ENCODE measurements around the gene WNT4.

WNT4 gene
- 0 reads per million in 4 donors for total RNA-seq

DNA sequence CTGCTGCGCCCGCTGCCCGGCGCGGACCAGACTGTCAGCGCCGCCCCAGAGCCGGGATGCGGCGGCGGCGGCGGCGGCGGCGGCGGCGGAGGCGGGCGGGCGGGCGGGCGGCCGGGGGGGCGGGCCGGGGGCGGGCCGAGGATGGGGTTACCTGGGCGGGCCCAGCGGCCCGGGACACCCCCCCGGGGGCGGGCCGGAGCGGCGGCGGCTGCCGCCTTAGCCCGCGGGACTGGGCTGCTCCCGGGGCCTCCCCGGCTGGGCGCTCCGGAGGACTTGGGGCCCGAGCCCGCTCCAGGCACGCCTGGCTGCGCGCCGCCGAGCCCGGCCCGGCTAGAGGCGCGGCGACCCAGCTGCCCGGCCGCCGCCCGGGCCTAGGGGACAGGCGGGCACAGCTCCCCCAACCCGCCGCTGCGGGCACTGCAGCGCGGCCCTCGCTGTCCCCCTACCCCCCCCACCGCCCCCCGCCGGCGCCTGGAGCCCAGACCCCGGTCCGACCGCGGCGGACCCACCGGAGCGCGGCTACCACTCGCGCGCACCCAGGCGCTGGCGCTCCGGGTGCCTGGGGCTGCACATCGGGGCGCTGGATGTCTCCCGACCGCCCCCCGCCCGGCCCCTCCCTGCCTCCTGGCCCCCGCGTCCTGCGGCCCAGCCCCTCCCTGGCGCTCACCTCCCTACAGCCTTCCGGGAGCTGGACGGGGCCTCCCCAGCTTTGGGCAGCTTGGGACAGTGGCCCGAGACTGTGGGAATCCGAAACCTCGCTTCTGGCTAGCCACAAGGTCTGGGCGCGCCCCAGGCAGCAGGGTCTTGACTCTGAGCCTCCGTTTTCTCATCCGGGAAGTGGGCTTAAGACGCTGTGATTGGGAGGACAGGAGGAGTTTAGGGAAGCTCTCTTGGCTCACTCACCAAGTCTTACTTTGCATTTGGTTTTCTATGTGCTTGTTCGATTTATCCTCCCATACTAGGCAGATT lies at the start of gene WNT4:
WNT4 (minus strand) TSS at position 33 of the 969 bp plus-strand sequence. CDS start 175 bp downstream, outside the sequence.
- peak in 1 of 5 donors; percentile 34 for DNase-seq

- no peak for DNase-seq
Measured at GRCh38 chr1:22190731-22191130, 47.8 kb upstream of the WNT4 start.

DNA sequence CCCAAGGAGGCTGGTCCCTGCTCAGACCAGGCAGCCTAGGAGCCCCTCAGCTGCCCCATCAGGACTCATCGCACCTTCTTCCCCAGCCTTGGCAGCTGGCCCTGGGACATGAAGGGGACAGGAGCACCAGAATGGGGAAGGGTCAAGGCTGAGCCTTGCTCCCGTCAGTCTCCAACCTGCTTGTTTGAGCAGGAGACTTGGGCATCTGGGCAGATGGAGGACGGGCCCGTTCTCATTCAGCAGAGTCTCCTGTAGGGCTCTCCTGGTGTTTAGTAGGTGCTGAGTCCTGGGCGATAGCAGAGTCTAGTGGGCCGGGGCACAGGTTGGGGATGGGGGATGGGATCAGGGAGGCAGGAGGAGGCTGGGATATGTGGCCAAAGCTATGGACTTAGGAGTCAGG lies 47.4 kb upstream of the WNT4 start:
- DNase-seq: no peak

DNA sequence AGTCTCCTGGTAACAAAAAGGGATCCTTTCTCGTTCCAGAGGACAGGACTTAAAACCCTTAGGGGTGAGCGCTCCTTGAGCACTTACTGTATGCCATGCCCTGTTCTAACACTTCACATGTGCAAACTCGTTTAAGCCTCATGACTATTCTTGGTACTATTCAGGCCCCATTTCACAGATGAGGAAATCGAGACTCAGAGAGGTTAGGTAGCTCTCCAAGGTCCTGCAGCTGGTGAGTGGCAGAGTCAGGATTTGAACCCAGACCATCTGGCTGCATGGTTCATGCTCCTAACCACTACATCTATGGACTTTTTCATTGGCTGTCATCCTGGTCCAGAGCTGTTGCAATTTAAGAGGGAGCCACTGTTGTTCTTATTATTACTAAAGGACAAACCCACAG lies 46.7 kb upstream of the WNT4 start:
- no peak for DNase-seq

DNA sequence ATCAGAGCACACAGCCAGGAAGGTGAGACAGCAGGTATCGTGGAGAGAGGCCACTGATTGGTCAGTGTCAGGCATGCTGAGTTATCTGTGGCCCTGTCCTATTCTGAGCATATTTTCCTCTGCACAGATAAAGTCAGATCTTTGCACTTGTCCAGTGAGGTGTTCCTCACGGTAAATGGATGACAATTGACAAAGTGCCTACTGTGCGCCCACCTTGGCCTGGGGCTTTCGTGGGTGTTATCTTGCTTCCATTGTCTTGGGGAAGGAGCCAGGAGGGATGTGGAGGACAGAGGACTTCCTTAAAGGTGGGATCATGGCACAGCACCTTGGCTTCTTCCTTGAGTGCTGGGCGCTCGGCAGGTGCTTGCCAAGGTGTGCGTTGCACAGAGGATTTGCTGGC lies 46.0 kb upstream of the WNT4 start:
- no peak for DNase-seq

DNA sequence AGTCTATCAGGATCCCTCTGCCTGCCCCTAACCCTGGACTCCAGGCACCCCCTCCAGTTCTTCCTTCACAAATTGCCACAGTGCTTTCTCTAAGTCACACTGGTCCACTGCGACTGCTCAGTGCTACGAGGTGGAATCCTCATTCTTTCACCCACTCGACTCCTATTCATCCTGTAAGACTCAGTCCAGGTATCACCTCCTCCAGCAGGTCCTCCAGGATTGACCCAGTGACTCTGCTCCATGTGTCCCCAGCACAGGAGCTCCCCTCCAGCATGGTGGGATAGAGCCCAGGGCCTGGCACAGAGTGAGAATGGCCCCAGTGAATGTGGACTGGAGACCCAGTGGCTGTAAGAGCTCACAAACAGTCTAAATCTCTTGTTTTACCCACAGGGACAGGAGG lies 45.5 kb upstream of the WNT4 start:
- DNase-seq: no peak

DNA sequence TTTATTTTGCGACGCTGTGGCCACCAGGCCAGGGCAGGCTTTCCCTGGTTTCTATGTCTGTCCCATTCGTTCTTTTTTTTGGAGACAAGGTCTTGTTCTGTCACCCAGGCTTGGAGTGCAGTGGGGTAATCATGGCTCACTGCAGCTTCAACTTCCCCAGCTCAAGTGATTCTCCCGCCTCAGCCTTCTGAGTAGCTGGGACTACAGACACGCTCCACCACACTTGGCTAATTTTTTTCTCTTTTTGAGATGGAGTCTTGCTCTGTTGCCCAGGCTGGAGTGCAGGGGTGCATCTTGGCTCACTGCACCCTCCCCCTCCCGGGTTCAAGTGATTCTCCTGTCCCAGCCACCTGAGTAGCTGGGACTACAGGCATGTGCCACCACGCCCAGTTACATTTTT lies 43.4 kb upstream of the WNT4 start:
- no peak for DNase-seq

DNA sequence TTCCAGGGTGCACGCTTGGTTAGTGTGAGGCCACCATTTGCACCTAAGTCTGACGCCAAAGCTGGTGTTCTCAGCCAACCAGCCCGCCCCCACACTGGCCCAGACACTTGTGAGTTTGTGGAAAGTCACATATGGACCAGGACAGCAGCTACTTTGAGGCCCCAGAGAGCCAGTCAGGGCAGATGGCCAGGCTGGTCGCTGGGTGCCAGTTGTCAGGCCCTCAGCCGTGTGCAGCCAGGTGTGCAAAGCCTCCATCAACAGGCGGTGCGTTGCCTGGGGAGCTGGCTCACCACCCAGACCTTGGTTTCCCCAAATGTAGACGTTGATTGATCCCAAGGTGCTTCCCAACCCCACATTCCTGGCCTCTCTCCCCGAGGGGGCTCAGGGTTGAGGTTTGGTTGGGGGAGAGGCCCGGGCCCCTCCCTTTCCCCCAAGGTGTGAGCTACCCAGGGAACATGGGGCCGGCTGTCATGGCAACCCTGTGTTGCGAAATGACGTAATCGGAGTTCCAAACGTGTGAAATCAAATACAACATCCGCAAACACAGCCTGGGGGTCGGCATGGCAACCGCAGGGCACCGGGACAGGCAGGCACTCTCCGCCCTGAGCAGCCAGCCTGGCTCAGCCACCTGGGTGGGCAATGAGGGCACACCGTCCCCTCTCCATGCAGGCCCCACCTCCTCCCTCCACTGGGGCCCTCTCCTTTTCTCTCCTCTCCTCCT lies 42.2 kb upstream of the WNT4 start:
- no peak for DNase-seq

GRCh38 chr1:22184454-22184853 lies 41.6 kb upstream of the WNT4 start:
- no peak for DNase-seq

GRCh38 chr1:22182715-22183114 lies 39.8 kb upstream of the WNT4 start:
- DNase-seq: no peak

DNA sequence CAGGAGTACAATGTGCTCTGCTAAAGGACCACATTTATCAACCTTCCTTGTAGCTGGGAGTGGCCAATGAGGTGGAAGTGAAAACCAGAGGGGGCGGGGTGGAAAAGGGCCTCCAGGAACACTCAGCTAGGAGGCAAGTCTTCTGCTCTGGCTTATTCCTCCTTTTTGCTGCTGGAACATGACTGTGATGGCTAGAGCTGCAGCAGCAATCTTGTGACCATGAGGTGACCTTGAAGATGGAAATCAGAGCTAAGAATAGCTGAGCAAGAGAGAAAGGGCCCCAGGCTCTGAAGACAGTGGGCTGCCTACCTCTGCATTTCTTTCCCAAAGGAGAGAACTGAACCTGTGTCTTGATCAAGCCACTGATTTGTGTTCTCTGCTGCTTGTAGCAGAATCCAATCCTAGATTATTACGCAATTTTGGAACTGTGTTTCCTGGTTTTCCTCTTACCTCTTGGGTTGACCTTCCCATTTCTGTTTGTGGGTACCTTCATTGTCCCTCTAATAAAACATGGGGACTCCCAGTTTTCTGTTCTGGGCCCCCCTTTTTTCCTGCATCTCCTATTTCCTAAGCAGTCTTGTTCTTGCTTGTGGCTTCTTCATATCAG lies 36.4 kb upstream of the WNT4 start:
- DNase-seq: no peak

DNA sequence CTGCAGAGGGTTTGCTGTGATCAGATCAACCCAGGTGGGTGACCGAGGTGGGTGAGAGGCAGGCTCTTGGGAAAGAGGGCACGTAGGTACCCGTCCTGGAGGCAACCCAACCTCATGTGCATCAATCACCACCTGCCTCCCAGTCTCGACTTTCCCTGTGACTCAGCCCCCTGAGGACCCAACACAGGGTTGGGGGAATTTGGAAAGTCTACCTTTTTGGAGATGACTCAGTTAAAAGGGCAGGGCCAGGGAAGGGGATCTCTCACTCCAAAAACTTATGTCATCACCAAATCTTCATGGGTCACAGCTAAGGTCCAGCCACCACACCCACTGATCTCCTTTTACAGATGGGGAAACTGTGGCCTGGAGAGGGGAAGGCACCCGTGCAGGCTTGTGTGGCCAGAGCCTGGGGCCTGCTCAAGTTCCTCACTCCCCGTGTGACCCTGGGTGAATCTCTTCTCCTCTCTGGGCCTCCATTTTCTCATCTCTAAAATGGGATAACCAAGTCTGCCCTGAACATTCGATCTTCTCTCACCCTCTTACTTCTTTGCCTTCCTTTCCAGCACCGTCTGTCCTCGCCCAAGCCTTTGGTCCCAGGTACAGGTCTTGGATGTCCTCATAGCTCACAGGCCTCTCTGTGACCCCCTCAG lies 34.6 kb upstream of the WNT4 start:
- no peak for DNase-seq

DNA sequence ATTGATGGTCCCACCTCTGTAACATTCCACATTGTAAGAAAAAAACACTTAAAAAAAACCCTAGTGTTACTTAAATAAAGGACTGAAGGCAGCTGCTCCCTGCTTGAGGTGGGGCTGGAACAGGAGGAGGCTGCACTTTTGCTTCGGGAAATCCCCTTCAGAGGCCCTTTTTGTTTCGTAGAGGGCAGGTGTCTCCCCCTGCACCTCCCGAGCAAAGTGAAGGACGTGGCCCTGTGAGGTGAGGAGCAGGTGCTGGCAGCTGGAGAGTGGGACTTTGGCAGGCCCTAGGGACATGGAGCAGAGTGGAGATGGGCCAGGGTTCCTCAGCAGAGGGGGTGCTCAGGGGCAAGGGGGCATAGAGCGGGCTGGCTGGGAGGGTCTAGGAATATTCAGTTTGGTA lies 33.4 kb upstream of the WNT4 start:
- DNase-seq: no peak

- DNase-seq: no peak
Measured at GRCh38 chr1:22174446-22175220, 31.7 kb upstream of the WNT4 start.

DNA sequence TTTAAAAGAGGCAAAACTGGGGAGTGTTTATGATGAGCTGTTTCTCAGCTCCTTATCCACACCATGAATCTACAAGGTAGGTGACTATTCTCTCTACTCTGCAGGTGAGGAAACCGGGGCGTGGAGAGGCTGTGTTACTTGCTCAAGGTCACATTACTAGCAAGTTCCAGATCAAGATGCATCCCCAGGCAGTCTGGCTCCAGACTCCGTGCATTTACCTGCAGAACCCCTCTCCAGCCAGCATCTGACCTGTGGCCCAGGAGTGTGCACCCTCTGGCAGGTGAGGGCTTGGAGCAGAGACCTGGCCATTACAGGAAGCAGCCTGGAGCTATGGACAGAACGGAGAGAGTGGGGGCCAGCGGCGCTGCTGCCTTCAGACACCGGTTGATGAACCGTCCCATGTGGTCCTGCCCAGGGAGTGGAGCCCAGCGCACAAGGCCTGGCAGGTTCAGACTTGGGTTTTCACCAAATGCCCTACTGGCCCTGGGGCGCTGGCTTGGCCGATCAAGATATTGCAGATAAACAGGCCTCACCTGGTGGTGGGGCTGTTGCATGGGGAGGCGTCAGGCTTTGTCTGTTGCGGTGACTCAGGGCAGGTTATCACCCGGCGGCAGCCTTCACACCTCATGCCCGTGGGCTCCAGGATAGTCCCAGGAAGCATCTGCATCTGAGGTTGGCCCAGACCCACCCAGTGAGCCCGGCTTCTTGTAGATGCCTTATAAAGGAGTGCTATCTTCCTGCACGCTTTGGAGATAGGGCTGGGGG lies 29.2 kb upstream of the WNT4 start:
- no peak for DNase-seq

DNA sequence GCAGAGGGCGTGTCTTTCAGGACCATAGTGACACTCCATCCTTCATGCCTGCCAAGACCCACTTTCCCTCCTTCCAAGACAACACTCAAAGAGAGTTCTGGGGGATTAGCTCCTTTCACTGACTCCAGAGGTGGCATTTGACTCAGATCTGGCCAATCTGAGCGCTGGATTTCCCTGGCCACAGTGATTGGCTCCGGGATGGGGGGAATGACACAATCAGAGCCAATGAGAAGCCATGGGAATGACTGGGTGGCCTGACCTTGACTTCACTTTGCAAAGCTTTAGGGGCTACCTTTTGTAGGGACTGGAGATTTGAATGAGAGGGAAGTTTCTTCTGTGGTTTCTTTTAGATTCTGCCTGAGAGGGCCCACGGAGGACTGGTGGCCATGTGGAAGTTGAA lies 26.9 kb upstream of the WNT4 start:
- DNase-seq: no peak

- DNase-seq: no peak
Measured at GRCh38 chr1:22168412-22168973, 25.6 kb upstream of the WNT4 start.

DNA sequence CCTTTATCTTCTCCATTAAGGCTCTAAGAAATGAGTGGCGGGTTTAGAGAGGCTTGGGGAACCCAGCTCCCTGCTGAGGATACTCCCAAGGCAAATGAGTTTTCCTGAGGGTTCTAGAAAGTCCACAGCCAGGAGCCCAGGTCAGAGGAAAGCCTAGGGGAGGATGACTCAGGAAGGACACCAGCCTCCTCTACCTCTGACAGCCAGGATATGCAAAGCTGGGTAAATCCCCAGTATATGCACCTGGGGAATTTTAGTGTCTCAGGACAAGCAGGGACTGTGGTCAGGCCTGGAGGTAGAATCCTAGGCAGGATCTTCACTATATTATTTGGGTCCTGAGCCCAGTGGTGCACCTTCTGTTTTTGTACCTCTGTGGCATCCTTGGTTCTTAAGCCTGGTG lies 23.5 kb upstream of the WNT4 start:
- DNase-seq: no peak

DNA sequence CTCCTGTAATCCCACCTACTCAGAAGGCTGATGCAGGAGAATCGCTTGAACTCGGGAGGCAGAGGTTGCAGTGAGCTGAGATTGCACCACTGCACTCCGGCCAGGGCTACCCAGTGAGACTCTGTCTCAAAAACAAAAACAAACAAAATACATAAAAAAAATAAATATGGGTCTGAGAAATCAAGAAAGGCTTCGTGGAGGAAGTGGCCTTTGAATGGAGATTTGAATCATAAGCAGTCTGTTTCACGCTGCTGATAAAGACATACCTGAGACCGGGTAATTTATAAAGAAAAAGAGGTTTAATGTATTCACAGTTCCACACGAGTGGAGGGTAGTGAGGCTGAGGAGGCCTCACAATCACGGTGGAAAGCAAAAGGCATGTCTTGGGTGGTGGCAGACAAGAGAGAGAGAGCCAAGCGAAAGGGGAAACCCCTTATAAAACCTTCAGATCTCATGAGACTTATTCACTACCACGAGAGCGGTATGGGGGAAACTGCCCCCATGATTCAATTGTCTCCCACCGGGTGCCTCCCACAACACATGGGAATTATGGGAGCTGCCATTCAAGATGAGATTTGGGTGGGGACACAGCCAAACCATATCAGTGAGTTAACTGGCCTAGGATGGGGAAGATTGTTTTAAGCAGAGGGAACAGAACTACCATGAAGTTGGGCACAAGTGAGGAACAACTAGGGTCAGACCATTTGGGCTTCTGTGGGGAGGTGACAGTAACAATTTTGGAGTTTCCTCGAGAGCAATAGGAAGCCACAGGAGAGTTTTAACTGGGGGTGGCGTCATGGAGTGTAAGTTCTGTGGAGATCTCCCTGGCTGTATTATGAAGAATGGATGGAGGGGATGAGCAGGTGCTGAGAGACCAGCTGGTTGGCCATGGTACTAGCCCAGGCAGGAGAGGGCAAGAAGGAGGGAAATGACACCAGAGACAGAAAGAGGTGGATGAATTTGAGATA lies 22.2 kb upstream of the WNT4 start:
- DNase-seq: no peak

- no peak for DNase-seq
Measured at GRCh38 chr1:22163564-22163963, 20.7 kb upstream of the WNT4 start.

Measured in T-helper 1 cell (primary cell).